Cardiac fibroblast (primary cell): ENCODE results near the gene CACNA1A.
"Not testable (repeated sequence)": the region's sequence is repeated elsewhere in the genome, so short reads cannot be mapped to it uniquely, and the experiment has no call there.

Source experiments
- DNase-seq, 2 donors: peaks; one replicate each; pipeline versions ENCODE4 v3.0.0 to v3.0.0-alpha.2; 2010; ENCODE audit warnings: low read depth in 2 of 2
- H3K4me3 ChIP-seq, 2 donors: replicated peaks in 1 of 2; 1 replicate in 1 of 2; 2 replicates in 1 of 2; pipeline ENCODE4 v1.5.1; 2011; ENCODE audit warnings: low read depth in 2 of 2, low read length in 2 of 2, mild to moderate bottlenecking in 2 of 2, moderate library complexity in 1 of 2
- TF ChIP-seq, protein P1 (sequence below): IDR thresholded peaks from one replicate; pipeline ENCODE4 v1.5.1; 2011; ENCODE audit warnings: low read depth, mild to moderate bottlenecking, low read length, inconsistent platforms

CACNA1A gene

DNA sequence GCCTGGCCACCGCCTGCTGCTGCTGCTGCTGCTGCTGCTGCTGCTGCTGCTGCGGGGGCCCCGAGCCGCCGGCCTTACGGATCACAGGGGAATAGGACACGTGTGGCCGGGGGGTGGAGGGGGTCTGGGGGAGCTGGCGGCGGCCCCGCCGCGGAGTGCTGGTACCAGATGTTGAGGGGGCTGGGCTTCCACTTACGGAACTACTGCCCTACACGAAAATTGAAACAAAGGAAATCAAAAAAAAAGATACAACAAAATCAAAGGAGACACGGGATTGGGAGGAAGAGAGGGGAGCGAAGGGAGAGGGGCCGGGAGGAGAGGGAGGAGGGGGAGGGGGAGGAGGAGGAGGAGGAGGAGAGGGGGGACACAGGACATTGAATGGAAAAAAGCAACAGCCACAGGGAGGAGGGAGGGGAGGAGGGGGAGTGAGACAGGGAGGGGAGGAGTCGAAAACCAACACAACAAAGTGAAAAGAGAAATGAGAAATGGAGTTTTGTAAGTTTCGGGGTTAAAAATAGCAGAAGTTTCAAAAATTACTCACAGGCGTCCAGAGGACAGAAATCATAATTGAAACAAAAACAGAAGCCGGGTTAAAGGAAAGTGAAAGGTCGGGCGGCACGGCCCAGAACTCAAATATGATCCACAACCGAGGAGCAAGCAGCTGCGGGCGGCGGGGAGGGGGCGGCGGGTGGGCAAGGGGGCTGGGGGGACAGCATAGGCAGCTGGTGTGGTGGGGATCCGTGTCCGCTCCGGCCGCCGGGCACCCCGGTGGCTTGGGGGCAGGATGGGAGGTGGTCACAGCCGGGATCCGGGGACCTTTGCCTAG is 298.2 kb downstream of the CACNA1A start:
- TF ChIP-seq, protein P1, sequence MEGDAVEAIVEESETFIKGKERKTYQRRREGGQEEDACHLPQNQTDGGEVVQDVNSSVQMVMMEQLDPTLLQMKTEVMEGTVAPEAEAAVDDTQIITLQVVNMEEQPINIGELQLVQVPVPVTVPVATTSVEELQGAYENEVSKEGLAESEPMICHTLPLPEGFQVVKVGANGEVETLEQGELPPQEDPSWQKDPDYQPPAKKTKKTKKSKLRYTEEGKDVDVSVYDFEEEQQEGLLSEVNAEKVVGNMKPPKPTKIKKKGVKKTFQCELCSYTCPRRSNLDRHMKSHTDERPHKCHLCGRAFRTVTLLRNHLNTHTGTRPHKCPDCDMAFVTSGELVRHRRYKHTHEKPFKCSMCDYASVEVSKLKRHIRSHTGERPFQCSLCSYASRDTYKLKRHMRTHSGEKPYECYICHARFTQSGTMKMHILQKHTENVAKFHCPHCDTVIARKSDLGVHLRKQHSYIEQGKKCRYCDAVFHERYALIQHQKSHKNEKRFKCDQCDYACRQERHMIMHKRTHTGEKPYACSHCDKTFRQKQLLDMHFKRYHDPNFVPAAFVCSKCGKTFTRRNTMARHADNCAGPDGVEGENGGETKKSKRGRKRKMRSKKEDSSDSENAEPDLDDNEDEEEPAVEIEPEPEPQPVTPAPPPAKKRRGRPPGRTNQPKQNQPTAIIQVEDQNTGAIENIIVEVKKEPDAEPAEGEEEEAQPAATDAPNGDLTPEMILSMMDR = no peak
- DNase-seq = peak; percentile 78 to 85
- H3K4me3 ChIP-seq = peak overlapping the region in 1 of 2 donors; percentile 30

DNA sequence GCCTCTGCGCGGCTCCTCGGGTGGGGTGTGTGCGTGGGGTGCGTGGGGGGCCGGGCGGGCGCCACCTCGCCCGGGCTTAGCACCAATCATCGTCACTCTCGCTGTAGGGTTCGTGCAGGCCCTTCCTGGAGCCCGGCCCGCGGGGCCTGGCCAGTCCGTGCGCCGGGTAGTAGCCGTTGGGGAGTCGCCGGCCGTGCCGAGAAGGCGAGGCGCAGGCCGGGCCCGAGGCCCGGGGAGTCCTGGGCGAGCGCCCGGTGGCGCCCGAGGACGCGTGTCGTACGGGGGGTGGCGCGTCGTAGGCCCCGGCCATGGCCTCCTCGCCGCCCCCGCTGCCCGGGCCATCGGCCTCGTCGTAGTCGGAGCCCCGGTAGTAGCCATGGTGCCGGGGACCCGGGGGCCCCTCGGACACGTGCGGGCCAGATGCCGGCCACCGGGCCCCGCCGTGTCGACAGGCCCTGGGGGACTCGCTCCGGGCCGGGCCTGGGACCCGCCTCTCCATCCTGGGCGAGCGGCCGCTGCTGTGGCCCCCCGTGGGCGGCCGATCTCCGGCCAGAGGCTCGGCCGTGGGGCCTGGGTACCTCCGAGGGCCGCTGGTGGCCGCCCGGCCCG is 298.9 kb downstream of the CACNA1A start:
- H3K4me3 ChIP-seq = peak overlapping the region in 1 of 2 donors; percentile 26
- TF ChIP-seq, protein P1 = no peak

DNA sequence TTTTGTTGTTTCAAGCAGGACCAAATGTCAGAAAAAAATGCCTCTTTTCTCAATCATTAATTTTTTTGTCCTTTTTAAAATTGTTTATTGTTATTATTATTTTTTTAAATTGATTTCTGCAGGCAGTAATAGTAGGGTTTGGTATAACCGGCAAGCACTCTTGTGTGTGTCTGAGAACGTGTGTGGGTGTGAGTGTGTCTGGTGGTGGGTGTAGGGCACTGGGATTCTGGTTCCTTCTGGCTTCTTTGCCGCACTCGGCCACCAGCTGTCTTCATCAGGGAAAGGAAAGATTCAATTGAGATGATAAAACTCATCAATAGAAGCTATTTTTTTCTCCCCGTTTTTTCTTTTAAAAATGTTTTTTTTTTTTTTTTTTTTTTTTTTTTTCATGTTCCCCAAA is 299.7 kb downstream of the CACNA1A start:
- DNase-seq = no peak
- TF ChIP-seq, protein P1 = no peak
- no peak overlapping the region for H3K4me3 ChIP-seq

More for the DNA sequence above, 298.9 kb downstream of the CACNA1A start:
- DNase-seq = peak in 1 of 2 donors; percentile 11

DNA sequence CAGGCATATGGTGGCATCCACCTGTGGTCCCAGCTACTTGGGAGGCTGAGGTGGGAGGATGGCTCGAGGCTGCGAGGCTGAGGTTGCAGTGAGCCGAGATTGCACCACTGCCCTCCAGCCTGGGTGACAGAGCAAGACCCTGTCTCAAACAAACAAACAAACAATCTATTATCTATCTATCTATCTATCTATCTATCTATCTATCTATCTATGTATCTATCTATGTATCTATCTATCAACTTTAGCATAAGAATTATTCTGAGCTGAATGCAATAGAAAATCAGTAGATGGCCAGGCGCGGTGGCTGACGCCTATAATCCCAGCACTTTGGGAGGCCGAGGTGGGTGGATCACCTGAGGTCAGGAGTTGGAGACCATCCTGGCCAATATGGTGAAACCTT is 304.2 kb downstream of the CACNA1A start:
- not testable (repeated sequence) for DNase-seq, H3K4me3 ChIP-seq

DNA sequence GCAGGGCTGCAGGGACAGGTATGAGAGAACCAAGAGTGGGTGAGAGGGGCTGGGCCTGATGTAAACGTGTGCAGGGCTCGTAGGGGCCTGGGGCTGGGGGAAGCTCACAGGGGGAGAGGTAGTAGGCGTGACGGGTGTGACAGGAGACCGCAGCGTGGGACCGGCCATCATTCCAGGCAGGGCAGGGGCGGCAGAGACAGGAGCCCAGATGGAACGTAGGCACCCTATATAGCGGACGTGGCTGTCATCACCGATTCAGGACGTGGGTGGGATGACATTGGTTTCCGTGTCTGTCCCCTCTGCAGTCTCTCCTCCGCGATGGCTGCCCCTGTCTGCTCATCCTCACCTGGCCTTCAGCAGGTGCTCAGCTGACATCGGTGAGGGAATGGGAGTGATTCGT is 307.6 kb downstream of the CACNA1A start:
- DNase-seq = no peak
- no peak overlapping the region for H3K4me3 ChIP-seq
- TF ChIP-seq, protein P1 = no peak

DNA sequence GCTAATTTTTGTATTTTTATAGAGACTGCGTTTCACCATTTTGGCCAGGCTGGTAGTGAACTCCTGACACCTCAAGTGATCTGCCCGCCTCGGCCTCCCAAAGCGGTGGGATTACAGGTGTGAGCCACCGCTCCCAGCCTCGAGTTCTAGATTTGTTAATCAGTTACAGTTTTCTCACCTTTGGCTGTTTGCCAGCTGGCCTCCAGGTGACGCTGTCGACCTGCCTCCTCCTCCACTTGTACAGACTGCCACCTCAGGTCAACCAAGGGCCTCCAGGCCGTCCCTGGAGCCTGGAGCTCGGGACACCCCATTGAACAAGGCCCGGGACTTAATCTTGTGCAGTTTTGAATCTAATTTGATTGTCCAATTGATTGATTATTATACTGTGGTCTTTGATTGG is 310.6 kb downstream of the CACNA1A start:
- DNase-seq = no peak
- TF ChIP-seq, protein P1 = no peak
- no peak overlapping the region for H3K4me3 ChIP-seq

DNA sequence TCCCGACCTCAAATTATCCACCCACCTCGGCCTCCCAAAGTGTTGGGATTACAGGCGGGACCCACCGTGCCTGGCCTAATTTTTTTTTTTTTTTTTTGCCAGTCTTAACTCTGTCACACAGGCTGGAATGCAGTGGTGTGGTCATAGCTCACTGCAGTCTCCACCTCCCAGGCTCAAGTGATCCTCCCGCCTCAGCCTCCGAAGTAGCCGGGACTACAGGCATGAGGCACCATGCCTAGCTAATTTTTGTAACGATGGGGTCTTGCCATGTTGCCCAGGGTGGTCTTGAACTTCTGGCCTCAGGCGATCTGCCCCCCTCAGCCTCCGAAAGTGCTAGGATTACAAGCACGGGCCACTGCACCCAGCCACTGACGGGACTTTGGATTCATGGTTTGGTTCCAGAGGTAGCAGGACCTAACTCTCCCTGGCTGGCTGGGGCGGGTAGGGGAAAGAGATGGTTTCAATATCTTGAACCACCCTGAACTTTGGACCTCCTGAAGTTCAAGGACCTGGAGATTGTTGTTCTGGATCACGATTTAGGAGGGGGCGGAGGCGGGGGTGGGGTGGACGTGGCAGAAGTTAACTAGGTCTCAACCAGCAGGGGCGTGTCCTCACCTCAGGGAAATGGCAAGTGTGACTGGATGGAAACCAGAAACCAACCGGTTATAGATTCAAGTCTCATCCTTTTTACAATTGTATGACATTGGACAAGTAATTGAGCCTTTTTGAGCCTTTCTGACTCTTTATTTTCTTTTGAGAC is 315.3 kb downstream of the CACNA1A start:
- H3K4me3 ChIP-seq = no peak overlapping the region
- TF ChIP-seq, protein P1 = no peak
- DNase-seq = no peak
